GM12878 (cell line): ENCODE measurements around the gene CGA.

Source experiments
- ATF3 ChIP-seq: IDR thresholded peaks from 2 replicates; pipeline ENCODE4 v1.6.1; 2011; ENCODE audit warnings: low read depth, mild to moderate bottlenecking, low read length, moderate library complexity, borderline replicate concordance; ENCODE audit errors: extremely low read depth
- EZH2 ChIP-seq: IDR thresholded peaks from 2 replicates; pipeline ENCODE4 v1.6.1; 2012; ENCODE audit warnings: low read depth, mild to moderate bottlenecking, control low read depth, inconsistent platforms, low read length, borderline replicate concordance; ENCODE audit not compliant: control insufficient read depth
- RAD21 ChIP-seq: IDR thresholded peaks from 2 replicates; pipeline ENCODE4 v1.6.1; 2011; ENCODE audit warnings: mild to moderate bottlenecking, low read depth, low read length, moderate library complexity; ENCODE audit not compliant: insufficient read depth
- YBX1 ChIP-seq: fragments of 450-650 bp; IDR thresholded peaks from 2 replicates; pipeline ENCODE4 v1.6.1; 2016; ENCODE audit warnings: antibody characterized with exemption
- ZNF207 ChIP-seq: fragments of 450-650 bp; IDR thresholded peaks from 2 replicates; pipeline ENCODE4 v1.6.1; 2014; ENCODE audit warnings: antibody characterized with exemption, mild to moderate bottlenecking, borderline replicate concordance
- TF ChIP-seq, protein P1 (sequence below): IDR thresholded peaks from 2 replicates; pipeline ENCODE4 v1.6.1; 2011; ENCODE audit warnings: mild to moderate bottlenecking, low read depth, low read length, moderate library complexity; ENCODE audit not compliant: insufficient replicate concordance
- TF ChIP-seq, protein P2 (sequence below), 3 experiments: IDR thresholded peaks in 2 of 3; conservative IDR thresholded peaks in 1 of 3; 2 replicates each; pipeline ENCODE4 v1.5.1; 2011; ENCODE audit warnings: low read depth in 3 of 3, low read length in 3 of 3, mild to moderate bottlenecking in 3 of 3, control low read depth in 2 of 3, moderate library complexity in 2 of 3, inconsistent platforms in 1 of 3, mixed read lengths in 1 of 3; ENCODE audit not compliant: control insufficient read depth in 2 of 3, insufficient read depth in 1 of 3; ENCODE audit errors: extremely low read depth in 1 of 3

- TF ChIP-seq YBX1, result no peak
- TF ChIP-seq, protein P1, sequence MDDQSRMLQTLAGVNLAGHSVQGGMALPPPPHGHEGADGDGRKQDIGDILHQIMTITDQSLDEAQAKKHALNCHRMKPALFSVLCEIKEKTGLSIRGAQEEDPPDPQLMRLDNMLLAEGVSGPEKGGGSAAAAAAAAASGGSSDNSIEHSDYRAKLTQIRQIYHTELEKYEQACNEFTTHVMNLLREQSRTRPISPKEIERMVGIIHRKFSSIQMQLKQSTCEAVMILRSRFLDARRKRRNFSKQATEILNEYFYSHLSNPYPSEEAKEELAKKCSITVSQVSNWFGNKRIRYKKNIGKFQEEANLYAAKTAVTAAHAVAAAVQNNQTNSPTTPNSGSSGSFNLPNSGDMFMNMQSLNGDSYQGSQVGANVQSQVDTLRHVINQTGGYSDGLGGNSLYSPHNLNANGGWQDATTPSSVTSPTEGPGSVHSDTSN, result no peak
- TF ChIP-seq, protein P2, sequence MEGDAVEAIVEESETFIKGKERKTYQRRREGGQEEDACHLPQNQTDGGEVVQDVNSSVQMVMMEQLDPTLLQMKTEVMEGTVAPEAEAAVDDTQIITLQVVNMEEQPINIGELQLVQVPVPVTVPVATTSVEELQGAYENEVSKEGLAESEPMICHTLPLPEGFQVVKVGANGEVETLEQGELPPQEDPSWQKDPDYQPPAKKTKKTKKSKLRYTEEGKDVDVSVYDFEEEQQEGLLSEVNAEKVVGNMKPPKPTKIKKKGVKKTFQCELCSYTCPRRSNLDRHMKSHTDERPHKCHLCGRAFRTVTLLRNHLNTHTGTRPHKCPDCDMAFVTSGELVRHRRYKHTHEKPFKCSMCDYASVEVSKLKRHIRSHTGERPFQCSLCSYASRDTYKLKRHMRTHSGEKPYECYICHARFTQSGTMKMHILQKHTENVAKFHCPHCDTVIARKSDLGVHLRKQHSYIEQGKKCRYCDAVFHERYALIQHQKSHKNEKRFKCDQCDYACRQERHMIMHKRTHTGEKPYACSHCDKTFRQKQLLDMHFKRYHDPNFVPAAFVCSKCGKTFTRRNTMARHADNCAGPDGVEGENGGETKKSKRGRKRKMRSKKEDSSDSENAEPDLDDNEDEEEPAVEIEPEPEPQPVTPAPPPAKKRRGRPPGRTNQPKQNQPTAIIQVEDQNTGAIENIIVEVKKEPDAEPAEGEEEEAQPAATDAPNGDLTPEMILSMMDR (IDR thresholded peaks at IDR 0.05 in 2 of 3, conservative IDR thresholded peaks at IDR 0.05 in 1 of 3; ENCODE audit: control insufficient read depth in 2 of 3, extremely low read depth in 1 of 3, insufficient read depth in 1 of 3, low read depth in 3 of 3, low read length in 3 of 3), result no peak
- no peak for TF ChIP-seq RAD21
- no peak for TF ChIP-seq ATF3
- no peak for TF ChIP-seq ZNF207
- no peak for TF ChIP-seq EZH2
These were observed 2.5 kb downstream of the CGA start for GRCh38 chr6:87092435-87092834.
